H1 (cell line): ENCODE measurements around the gene STK11IP. TPM values are rescaled to one million over a fixed set of nuclear protein-coding genes. Genes with fewer than 3 reads are reported as not detected.

Source experiments
- CTCF ChIA-PET: fragments of 300-600 bp; sonication (Branson Sonifier 250); formaldehyde crosslinking; loops from one replicate; lab custom pipeline; 2021; ENCODE audit not compliant: partially characterized antibody; lab: Charles Lee
- POLR2A ChIA-PET: fragments of 300-600 bp; sonication (Branson Sonifier 250); formaldehyde crosslinking; loops from one replicate; lab custom pipeline; 2021; ENCODE audit warnings: inconsistent platforms; ENCODE audit not compliant: partially characterized antibody; lab: Charles Lee
- DNase-seq, 2 experiments: peaks; one replicate each; pipeline versions ENCODE4 v3.0.0 to v3.0.0-alpha.2; 2010 to 2022; ENCODE audit warnings: low spot score in 2 of 2, low read depth in 1 of 2, mixed read lengths in 1 of 2
- FAIRE-seq: peaks from 2 replicates; lab custom pipeline; 2011; peaks lifted over from hg19 to GRCh38; lab: Jason Lieb, UNC
- H2AFZ ChIP-seq: 2 replicates; pipeline ENCODE4 v1.8.1; 2012; ENCODE audit warnings: low read length, inconsistent platforms
- H2AK5ac ChIP-seq: 2 replicates; pipeline ENCODE4 v1.6.1; 2013; ENCODE audit warnings: low read depth, low read length
- H2BK120ac ChIP-seq: replicated peaks from 2 replicates; pipeline ENCODE3; 2013; ENCODE audit warnings: low read depth, low read length, inconsistent platforms
- H2BK12ac ChIP-seq: 2 replicates; pipeline ENCODE4 v1.6.1; 2013; ENCODE audit warnings: low read depth, low read length
- H2BK15ac ChIP-seq: 2 replicates; pipeline ENCODE4 v1.6.1; 2013; ENCODE audit warnings: low read length
- H2BK20ac ChIP-seq: 2 replicates; pipeline ENCODE4 v1.6.1; 2013; ENCODE audit warnings: low read length
- H2BK5ac ChIP-seq: 2 replicates; pipeline ENCODE4 v1.6.1; 2013; ENCODE audit warnings: low read depth, low read length
- H3K14ac ChIP-seq: 2 replicates; pipeline ENCODE4 v1.6.1; 2013; ENCODE audit warnings: inconsistent platforms; ENCODE audit not compliant: insufficient read length
- H3K18ac ChIP-seq: 2 replicates; pipeline ENCODE4 v1.6.1; 2013; ENCODE audit warnings: low read length; ENCODE audit errors: extremely low read depth
- H3K23ac ChIP-seq: 2 replicates; pipeline ENCODE4 v1.6.1; 2013; ENCODE audit warnings: inconsistent platforms; ENCODE audit not compliant: insufficient read length
- H3K23me2 ChIP-seq: 2 replicates; pipeline ENCODE4 v1.6.1; 2013; ENCODE audit warnings: low read depth, low read length
- H3K27ac ChIP-seq: 2 replicates; pipeline ENCODE4 v1.6.1; 2011; ENCODE audit warnings: low read depth, low read length, inconsistent platforms
- H3K27me3 ChIP-seq, 4 experiments: replicated peaks in 1 of 4; 1 replicate in 1 of 4; 2 replicates in 3 of 4; pipeline versions ENCODE4 v1.6.1 to v1.8.1; 2011 to 2013; ENCODE audit warnings: low read length in 3 of 4, mild to moderate bottlenecking in 3 of 4, inconsistent platforms in 2 of 4, mixed read lengths in 2 of 4, moderate library complexity in 1 of 4; ENCODE audit not compliant: control insufficient read depth in 3 of 4, insufficient read depth in 3 of 4; ENCODE audit errors: extremely low read depth in 1 of 4
- H3K36me3 ChIP-seq, 4 experiments: 2 replicates each; pipeline versions ENCODE4 v1.6.1 to v1.8.1; 2011 to 2013; ENCODE audit warnings: mild to moderate bottlenecking in 4 of 4, low read length in 3 of 4, moderate library complexity in 2 of 4, control low read depth in 1 of 4, inconsistent platforms in 1 of 4; ENCODE audit not compliant: insufficient read depth in 4 of 4, control insufficient read depth in 2 of 4
- H3K4ac ChIP-seq: replicated peaks from 2 replicates; pipeline ENCODE3; 2013; ENCODE audit warnings: low read length, low read depth, mixed read lengths, inconsistent platforms; ENCODE audit not compliant: insufficient read length
- H3K4me1 ChIP-seq, 4 experiments: replicated peaks in 1 of 4; 1 replicate in 1 of 4; 2 replicates in 3 of 4; pipeline versions ENCODE4 v1.6.1 to v1.8.1; 2011 to 2013; ENCODE audit warnings: low read length in 3 of 4, inconsistent platforms in 2 of 4, mixed read lengths in 1 of 4; ENCODE audit not compliant: insufficient read depth in 4 of 4, control insufficient read depth in 3 of 4
- H3K4me2 ChIP-seq, 2 experiments: 2 replicates each; pipeline versions ENCODE4 v1.6.1 to v1.8.1; 2011 to 2013; ENCODE audit warnings: low read depth in 2 of 2, low read length in 2 of 2, control low read depth in 1 of 2, inconsistent platforms in 1 of 2, mild to moderate bottlenecking in 1 of 2; ENCODE audit not compliant: insufficient read depth in 1 of 2
- H3K4me3 ChIP-seq, 4 experiments: fragments of 200-600, 300-600 bp in 1 of 4; sonication (generic), shearing (Covaris generic), sonication (Bioruptor Twin) in 1 of 4; 2 replicates each; pipeline versions ENCODE4 v1.5.1 to v1.8.1; 2011 to 2016; ENCODE audit warnings: low read length in 4 of 4, low read depth in 3 of 4, control low read depth in 2 of 4, inconsistent platforms in 2 of 4, mild to moderate bottlenecking in 2 of 4, mixed read lengths in 1 of 4, moderate library complexity in 1 of 4; ENCODE audit not compliant: insufficient read depth in 2 of 4; ENCODE audit errors: extremely low read depth in 1 of 4
- H3K56ac ChIP-seq: replicated peaks from 2 replicates; pipeline ENCODE3; 2013; ENCODE audit warnings: low read depth, mild to moderate bottlenecking, mixed read lengths, low read length, inconsistent platforms; ENCODE audit not compliant: insufficient read length
- H3K79me1 ChIP-seq: 2 replicates; pipeline ENCODE4 v1.6.1; 2013; ENCODE audit warnings: low read depth, low read length, control low read depth
- H3K79me2 ChIP-seq, 2 experiments: 2 replicates each; pipeline versions ENCODE4 v1.6.1 to v1.8.1; 2012 to 2013; ENCODE audit warnings: low read length in 2 of 2, mild to moderate bottlenecking in 2 of 2, inconsistent platforms in 1 of 2; ENCODE audit not compliant: insufficient read depth in 2 of 2, control insufficient read depth in 1 of 2
- H3K9ac ChIP-seq, 4 experiments: replicated peaks in 1 of 4; 1 replicate in 1 of 4; 2 replicates in 3 of 4; pipeline versions ENCODE4 v1.6.1 to v1.8.1; 2011 to 2013; ENCODE audit warnings: low read depth in 3 of 4, low read length in 3 of 4, control low read depth in 2 of 4, mild to moderate bottlenecking in 2 of 4, moderate library complexity in 2 of 4, inconsistent platforms in 1 of 4; ENCODE audit errors: extremely low read depth in 1 of 4
- H3K9me3 ChIP-seq, 2 experiments: 2 replicates each; pipeline versions ENCODE4 v1.6.1 to v1.8.1; 2012 to 2013; ENCODE audit warnings: mild to moderate bottlenecking in 2 of 2, moderate library complexity in 2 of 2, control low read depth in 1 of 2, inconsistent platforms in 1 of 2, low read depth in 1 of 2, low read length in 1 of 2, mixed read lengths in 1 of 2; ENCODE audit not compliant: insufficient read depth in 2 of 2
- H4K20me1 ChIP-seq, 2 experiments: replicated peaks in 1 of 2; 2 replicates each; pipeline versions ENCODE3 to v1.8.1; 2011 to 2013; ENCODE audit warnings: inconsistent platforms in 2 of 2, low read length in 2 of 2, mild to moderate bottlenecking in 1 of 2; ENCODE audit not compliant: insufficient read depth in 2 of 2, control insufficient read depth in 1 of 2
- H4K5ac ChIP-seq: 2 replicates; pipeline ENCODE4 v1.6.1; 2013; ENCODE audit warnings: low read length, low read depth, mixed read lengths, inconsistent platforms; ENCODE audit not compliant: insufficient read length
- H4K8ac ChIP-seq: 2 replicates; pipeline ENCODE4 v1.8.0; 2013; ENCODE audit warnings: mild to moderate bottlenecking, moderate library complexity, low read length, inconsistent platforms; ENCODE audit not compliant: insufficient read depth; ENCODE audit errors: extremely low read depth
- H4K91ac ChIP-seq: replicated peaks from 2 replicates; pipeline ENCODE3; 2013; ENCODE audit warnings: low read length, mixed read lengths, inconsistent platforms; ENCODE audit not compliant: insufficient read length
- FOSL1 ChIP-seq: IDR thresholded peaks from 2 replicates; pipeline ENCODE4 v1.6.1; 2011; ENCODE audit warnings: mild to moderate bottlenecking, low read depth, low read length, moderate library complexity; ENCODE audit not compliant: insufficient read depth
- SRF ChIP-seq: IDR thresholded peaks from 2 replicates; pipeline ENCODE4 v1.6.1; 2011; ENCODE audit warnings: mild to moderate bottlenecking, low read depth, low read length, moderate library complexity
- TAF7 ChIP-seq: optimal IDR thresholded peaks from 2 replicates; pipeline ENCODE3; 2011; ENCODE audit warnings: low read depth, mild to moderate bottlenecking, inconsistent platforms, low read length, moderate library complexity, borderline replicate concordance
- TBP ChIP-seq: IDR thresholded peaks from 2 replicates; pipeline ENCODE4 v1.6.1; 2011; ENCODE audit warnings: low read depth, low read length, improper control_type of control experiment
- WGBS, 2 experiments: shearing (Covaris generic) in 1 of 2; methylation state at CpG; one replicate each; pipeline versions ENCODE4 v1.1.6 to v1.1.7; 2013 to 2015; ENCODE audit warnings: low lambda C conversion rate in 2 of 2, mixed read lengths in 2 of 2, inconsistent platforms in 1 of 2, low coverage in 1 of 2, missing lambda C conversion rate in 1 of 2; ENCODE audit not compliant: insufficient replicate concordance in 2 of 2, insufficient coverage in 1 of 2, insufficient read length in 1 of 2; ENCODE audit errors: extremely low coverage in 1 of 2, missing lambda C conversion rate in 1 of 2; 5-methylcytosine and 5-hydroxymethylcytosine counted together
- polyA plus RNA-seq, 7 experiments: library from polyadenylated mRNA; depleted of rRNA in 3 of 7; stranded (reverse) in 5 of 7; unstranded in 2 of 7; fragments of >200 nt in 5 of 7; fragments of 200-250 nt in 2 of 7; gene quantifications; 1 replicate in 5 of 7; 2 replicates in 1 of 7; 4 replicates in 1 of 7; pipeline versions ENCODE4 v1.2.1 to v1.2.3, GENCODE V29; 2011 to 2013; ENCODE audit warnings: missing spikeins in 2 of 7, mixed read lengths in 2 of 7
- total RNA-seq: library from RNA; stranded (reverse); fragmentation: NEBNext Ultra II Directional; extraction: Animal tissue kit (Norgen Biotek cat#: 25700); gene quantifications from 2 replicates; pipeline ENCODE4 v1.2.1, GENCODE V29; 2021

STK11IP gene
- total and polyA plus RNA-seq, 2 of the 8 experiments (the other 6 are each of a cell fraction or from before 2014, with no cell fraction given): 18.5 to 29.6 TPM

- Histone ChIP-seq H4K8ac (peak overlapping the region; percentile 51; the same call in 1 of the 2 replicates), H4K20me1 (peaks cover 0 to 3% of the 10 kb centered on the region in 2 experiments), H4K5ac (no peak overlapping the region), H3K14ac (no peak overlapping the region), H2BK120ac (no peak overlapping the region), H2BK15ac (no peak overlapping the region), H3K9me3 (no peaks in the 10 kb centered on the region), H3K4me3 (no peak overlapping the region), H3K79me2 (no peaks in the 10 kb centered on the region), H2BK12ac (no peak overlapping the region), H4K91ac (no peak overlapping the region), H3K23me2 (no peaks in the 10 kb centered on the region), H3K4me2 (no peak overlapping the region), H3K18ac (no peak overlapping the region), H3K23ac (no peak overlapping the region), H2BK5ac (no peak overlapping the region; the same call in 1 of the 2 replicates), H3K27me3 (no peaks in the 10 kb centered on the region), H3K36me3 (peaks cover 0 to 6% (median 2%) of the 10 kb centered on the region in 4 experiments; a peak in 5 of 8 replicates), H3K4ac (no peak overlapping the region), H3K56ac (no peak overlapping the region), H3K27ac (no peak overlapping the region), H2AK5ac (no peak overlapping the region), H2BK20ac (no peak overlapping the region), H3K4me1 (no peaks in the 10 kb centered on the region; a peak in 1 of 7 replicates), H2AFZ (no peak overlapping the region), H3K9ac (no peak overlapping the region), H3K79me1 (no peaks in the 10 kb centered on the region; the same call in 1 of the 2 replicates)
- CTCF ChIA-PET: interaction anchor here (1.2 to 18.7 kb wide), 6 partner anchors 8 to 88 kb away, joined by 3 to 356 read pairs (median 6); partner anchors contain the start of gene SLC4A3
- POLR2A ChIA-PET: interaction anchor here (0.7 to 2.1 kb wide), 7 partner anchors 8 to 58 kb away, joined by 3 to 6 read pairs (median 3); partner anchors contain the start of genes INHA and OBSL1
- WGBS, 2 experiments: 97% methylated on average over 9 of the region's 9 CpGs; no CpG with 5 or more reads in 1 of the 2 experiments
- DNase-seq (no peak), FAIRE-seq (no peak)
- TF ChIP-seq FOSL1 (no peak), TAF7 (no peak), SRF (no peak), TBP (no peak)
These were observed 13.6 kb downstream of the STK11IP start for GRCh38 chr2:219611306-219611705.
